ENCODE results near the gene TAC3. TPM values are rescaled to one million over a fixed set of nuclear protein-coding genes. Genes with fewer than 3 reads are reported as not detected.

The TAC3 gene
- total and polyA plus RNA-seq, 9 donors: 0.40 to 2.2 TPM; not detected in 7

DNA sequence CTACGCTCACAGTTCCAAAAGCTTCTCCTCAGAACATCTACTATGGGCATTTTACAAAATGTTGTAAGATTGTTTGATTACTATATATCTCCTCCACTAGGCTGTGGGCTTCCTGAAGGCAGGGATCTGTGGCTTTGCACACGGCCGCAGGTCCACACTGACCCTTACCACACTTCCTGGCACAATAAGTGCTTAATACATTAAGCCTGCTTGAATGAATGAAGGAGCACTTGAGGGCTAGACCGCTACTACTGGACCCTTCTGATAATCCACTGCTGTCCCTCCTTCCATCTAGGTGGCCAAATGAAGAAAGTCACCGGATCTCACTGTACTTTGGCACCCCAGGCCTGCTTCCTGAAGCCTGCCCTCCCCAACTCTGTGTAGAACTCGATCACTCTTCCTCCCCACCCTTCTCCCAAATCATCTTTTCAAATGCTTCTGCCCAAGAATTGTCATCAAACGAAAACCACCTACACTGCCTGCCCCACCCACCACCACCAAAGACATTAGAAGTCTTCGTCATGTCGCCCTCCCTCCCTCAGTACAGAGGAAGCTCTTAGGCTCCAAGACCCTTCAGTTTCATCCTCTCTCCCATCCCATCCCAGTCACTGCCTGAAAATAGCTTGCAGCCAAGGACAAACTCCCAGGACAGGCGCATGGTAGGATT lies 9.4 kb downstream of the TAC3 start:
- intact Hi-C loops (cut with DNase I): loop anchor here in 1 of 4 donors (5.0 kb wide), 1 partner anchor 105 kb away; the partner anchor contains the start of gene STAT6
- peak overlapping the region in 1 of 2 donors; percentile 57 for H3K27ac ChIP-seq
- H3K27me3 ChIP-seq: no peaks in the 10 kb centered on the region
- H3K4me1 ChIP-seq (ENCODE audit: insufficient read depth): peaks cover 2% of the 10 kb centered on the region
- 54 to 58% (median 57%) methylated on average over 10 of the region's 10 CpGs for WGBS, 3 donors
- H3K9me3 ChIP-seq: no peaks in the 10 kb centered on the region
- TF ChIP-seq CTCF (IDR thresholded peaks at IDR 0.05): peak in 2 of 3 donors; percentile 2 to 6
- no peak for TF ChIP-seq POLR2A (IDR thresholded peaks at IDR 0.05)
- TF ChIP-seq EP300 (IDR thresholded peaks at IDR 0.05): no peak
- H3K4me3 ChIP-seq: peak overlapping the region; percentile 28
- DNase-seq: no peak
- no peaks in the 10 kb centered on the region for H3K36me3 ChIP-seq

- peak within 1 kb of the TSS; percentile 76 to 83 for H3K27ac ChIP-seq
- WGBS, 3 donors: 0 to 2% (median 1%) methylated on average over 28 to 94 of the region's 94 CpGs
- no peaks in the 10 kb centered on the region for H3K9me3 ChIP-seq
- DNase-seq: peak; percentile 47 to 79 (median 67)
- no peaks in the 10 kb centered on the region for H3K36me3 ChIP-seq
- H3K4me3 ChIP-seq: peak within 1 kb of the TSS; percentile 61
- no peaks in the 10 kb centered on the region for H3K27me3 ChIP-seq
- H3K4me1 ChIP-seq (ENCODE audit: insufficient read depth): peaks cover 5% of the 10 kb centered on the region
- TF ChIP-seq POLR2A (IDR thresholded peaks at IDR 0.05): peak; percentile 16
- peak in 2 of 3 donors; percentile 18 to 30 for TF ChIP-seq CTCF (IDR thresholded peaks at IDR 0.05)
- TF ChIP-seq EP300 (IDR thresholded peaks at IDR 0.05): no peak
- intact Hi-C loops (cut with DNase I): loop anchor here in 1 of 4 donors (5.0 kb wide), 1 partner anchor 106 kb away; the partner anchor contains the start of gene STAT6
These were observed 10.1 kb downstream of the TAC3 start, which contains the start of gene ZBTB39 for GRCh38 chr12:57005980-57006808. Gene ZBTB39, minus strand, starts transcription at chr12:57006546. Its CDS starts 1,629 bp downstream, at chr12:57004917.

DNA sequence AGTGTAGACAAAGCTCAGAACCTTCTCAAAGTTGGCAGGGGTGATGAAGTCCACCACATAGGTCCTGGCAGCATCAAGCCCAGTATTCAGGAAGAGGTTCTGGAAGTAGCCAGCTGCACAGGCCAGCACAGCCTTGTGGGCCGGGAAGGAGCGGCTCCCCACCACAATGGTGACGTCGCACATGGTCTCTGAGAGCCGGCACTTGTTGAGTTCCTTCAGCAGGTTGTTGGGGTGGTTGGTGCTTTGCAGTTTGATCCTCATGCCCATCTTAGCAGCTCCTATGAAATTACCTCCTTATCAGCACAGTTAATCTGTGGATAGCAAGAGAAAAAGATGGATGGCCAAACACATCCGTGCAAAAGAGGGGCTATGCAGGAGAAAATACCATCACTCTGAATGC lies 11.7 kb downstream of the TAC3 start:
- no peak overlapping the region for H3K4me3 ChIP-seq
- H3K9me3 ChIP-seq: no peaks in the 10 kb centered on the region
- peaks cover 5% of the 10 kb centered on the region for H3K4me1 ChIP-seq (ENCODE audit: insufficient read depth)
- no peaks in the 10 kb centered on the region for H3K27me3 ChIP-seq
- no peak for DNase-seq
- TF ChIP-seq EP300 (IDR thresholded peaks at IDR 0.05) (no peak), CTCF (IDR thresholded peaks at IDR 0.05) (no peak), POLR2A (IDR thresholded peaks at IDR 0.05) (no peak)
- no peaks in the 10 kb centered on the region for H3K36me3 ChIP-seq
- no peak overlapping the region for H3K27ac ChIP-seq
- intact Hi-C loops (cut with DNase I): loop anchor here in 1 of 4 donors (5.0 kb wide), 1 partner anchor 108 kb away; the partner anchor contains the start of gene STAT6
- WGBS, 3 donors: 71 to 79% (median 73%) methylated on average over 6 of the region's 6 CpGs

- 84 to 91% (median 86%) methylated on average over 13 of the region's 13 CpGs for WGBS, 3 donors
- no peaks in the 10 kb centered on the region for H3K9me3 ChIP-seq
- peaks cover 5% of the 10 kb centered on the region for H3K4me1 ChIP-seq (ENCODE audit: insufficient read depth)
- intact Hi-C loops (cut with DNase I): no loop called here
- DNase-seq: no peak
- H3K27me3 ChIP-seq: no peaks in the 10 kb centered on the region
- H3K27ac ChIP-seq: no peak overlapping the region
- no peak overlapping the region for H3K4me3 ChIP-seq
- H3K36me3 ChIP-seq: no peaks in the 10 kb centered on the region
- TF ChIP-seq POLR2A (IDR thresholded peaks at IDR 0.05): no peak
- TF ChIP-seq CTCF (IDR thresholded peaks at IDR 0.05): no peak
- TF ChIP-seq EP300 (IDR thresholded peaks at IDR 0.05): no peak
These were observed 12.9 kb downstream of the TAC3 start for GRCh38 chr12:57003395-57003794.

Measured in ovary (tissue), 9 donors.